NCI-H524 (cell line): Measurements from ENCODE around the gene CA12.
"Not testable (repeated sequence)": the region's sequence is repeated elsewhere in the genome, so short reads cannot be mapped to it uniquely, and the experiment has no call there.

Experiments
- DNase-seq, 2 experiments: peaks; one replicate each; lab custom pipeline; 2025; lab: John Stamatoyannopoulos, UW

The CA12 gene

DNA sequence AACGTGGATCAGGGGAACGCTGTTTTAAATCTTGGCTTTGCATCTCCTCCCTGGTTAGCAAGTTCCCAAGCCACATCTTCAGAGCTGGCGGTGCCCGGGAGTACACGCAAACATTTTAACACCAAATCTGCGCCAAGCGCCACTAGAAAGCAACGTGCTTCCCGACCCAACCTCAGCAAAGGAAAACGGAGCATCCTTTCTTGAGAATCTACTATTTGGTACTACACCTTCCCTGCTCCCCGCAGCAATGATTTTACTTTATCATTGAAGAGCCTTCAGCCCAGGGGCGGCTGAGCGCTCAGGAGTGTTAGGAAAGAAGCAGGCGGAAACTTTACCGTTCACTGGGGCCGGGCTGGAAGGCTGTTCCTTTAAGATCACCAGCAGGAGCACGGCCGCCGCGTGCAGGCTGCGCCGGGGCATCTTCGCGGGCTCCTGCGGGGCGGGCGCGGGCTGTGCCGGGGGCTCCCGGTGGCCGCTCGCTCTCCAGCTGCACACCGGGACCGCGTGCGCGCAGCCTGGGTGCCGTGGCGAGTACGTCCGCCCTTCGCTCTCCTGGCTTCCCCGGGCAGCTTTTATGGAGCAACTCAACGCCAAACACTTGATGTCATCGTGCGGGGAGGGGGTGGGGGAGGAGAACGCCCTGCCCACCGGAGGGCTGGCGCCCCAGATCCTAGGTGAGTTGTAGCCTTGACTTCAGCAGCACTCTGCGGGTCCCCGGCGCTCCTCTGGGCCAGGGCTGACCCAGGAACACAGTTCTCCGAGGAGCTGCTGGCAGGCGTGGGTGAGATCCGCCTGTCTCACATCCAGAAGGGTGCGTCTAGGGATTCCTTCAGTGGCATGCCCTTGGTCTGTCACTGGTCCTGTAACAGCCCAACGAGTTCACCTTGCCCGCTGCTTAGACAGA is at the start of gene CA12:
Gene CA12 (minus strand): TSS at position 546 of the 904 bp plus-strand sequence. CDS start 126 bp downstream, at position 420.
- no peak for DNase-seq

DNA sequence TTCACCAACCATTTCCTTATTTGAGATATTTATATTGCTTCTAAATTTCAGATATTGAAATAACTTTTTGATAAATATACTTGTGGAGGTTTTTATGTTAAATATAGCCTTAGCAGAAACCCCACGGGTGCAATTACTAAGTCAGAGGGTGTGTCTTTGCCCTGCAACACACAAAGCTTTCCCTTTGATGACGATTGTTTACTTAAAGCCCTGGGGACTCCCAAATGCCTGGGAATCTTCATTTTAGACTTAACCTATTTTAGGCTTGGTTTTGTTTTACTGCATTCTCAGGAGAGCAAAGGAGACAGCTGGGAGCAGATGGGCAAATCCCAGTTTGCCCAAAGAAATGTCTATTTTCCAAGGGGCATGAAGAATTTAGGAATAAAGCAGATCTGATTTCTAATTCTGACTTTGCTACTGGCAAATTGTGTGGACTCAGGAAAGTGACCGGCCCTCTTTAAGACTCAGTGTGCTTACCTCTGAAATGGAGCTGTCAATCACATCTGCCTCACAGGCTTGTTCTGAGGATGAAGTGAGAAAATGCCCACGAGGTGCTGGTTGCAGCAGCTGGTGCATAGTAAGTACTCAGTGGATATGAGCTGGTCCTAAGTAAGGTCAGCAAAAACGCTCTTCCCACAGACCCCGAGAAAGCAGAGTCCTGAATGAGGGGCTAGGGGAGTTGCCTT is 49.3 kb upstream of the CA12 start:
- no peak for DNase-seq

DNA sequence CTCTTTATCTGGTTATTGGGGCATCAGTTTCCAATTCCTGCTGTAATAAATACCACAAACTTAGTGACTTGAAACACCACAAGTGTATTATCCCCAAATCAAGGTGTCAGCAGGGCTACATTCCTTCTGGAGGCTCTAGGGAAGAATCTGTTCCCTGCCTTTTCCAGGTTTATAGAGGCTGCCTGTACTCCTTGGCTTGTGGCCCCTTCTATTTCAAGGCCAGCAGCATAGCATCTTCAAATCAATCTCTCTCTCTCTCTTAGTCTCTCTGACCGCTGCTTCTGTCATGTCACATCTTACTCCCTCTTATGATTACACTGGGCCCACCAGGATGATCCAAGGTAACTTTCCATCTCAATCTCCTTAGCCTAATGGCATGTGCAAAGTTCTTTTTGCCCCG is 44.9 kb upstream of the CA12 start:
- no peak for DNase-seq

DNA sequence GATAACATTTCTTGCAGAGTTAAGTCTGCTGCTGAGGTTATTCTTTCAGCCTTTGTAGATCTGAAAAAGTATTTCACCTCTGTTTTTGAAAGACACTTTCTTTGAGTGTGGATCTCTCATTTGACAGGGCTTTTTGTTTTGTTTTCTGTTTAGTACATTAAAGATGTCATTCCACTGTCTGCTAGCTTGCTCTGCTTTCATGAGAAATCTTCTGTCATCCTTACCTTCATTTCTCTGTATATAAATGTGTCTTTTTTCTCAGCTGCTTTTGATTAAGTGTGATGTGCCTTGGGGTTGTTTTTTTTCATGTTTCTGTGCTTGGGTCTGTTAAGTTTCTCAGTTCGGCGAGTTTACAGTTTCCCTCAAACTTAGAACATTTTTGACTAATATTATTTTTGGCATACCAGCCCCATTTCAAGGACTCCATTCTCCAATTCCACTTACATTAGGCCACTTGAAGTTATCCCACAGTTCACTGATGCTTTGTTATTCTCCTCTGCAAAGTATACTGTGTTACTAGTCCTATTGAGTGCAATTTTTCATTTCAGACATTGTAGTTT is 43.9 kb upstream of the CA12 start:
- DNase-seq, result no peak

DNA sequence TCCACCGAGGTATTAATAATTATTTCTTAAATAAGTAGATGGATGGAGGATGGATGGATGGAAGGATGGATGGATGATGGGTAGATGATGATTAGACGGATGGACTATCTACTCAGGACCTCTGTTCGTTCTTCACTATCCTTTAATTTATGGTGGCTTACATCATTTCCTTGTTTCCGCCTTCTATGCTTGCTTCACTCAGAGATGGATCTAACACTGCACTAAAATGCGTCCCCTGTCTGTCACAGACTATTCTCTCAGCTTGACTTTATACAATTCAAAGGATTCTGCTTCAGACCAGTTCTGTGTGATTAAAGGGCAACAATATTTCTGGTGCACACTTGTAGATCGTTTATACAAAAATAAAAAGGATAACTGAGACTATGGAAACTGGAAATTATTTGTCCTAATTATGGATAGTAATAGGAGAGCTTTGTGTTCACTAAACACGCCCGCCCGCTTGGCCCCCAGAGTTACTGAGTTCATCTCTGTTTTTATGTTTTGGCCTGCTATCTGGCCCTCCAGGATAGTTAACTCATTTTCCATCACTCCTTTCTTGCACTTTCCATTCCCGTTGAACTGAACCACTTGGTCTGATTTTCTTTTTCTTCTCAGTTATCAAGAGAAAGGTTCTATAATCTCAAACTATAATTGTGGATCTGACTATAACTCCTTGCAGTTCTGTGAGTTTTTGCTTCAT is 41.4 kb upstream of the CA12 start:
- no peak for DNase-seq

DNA sequence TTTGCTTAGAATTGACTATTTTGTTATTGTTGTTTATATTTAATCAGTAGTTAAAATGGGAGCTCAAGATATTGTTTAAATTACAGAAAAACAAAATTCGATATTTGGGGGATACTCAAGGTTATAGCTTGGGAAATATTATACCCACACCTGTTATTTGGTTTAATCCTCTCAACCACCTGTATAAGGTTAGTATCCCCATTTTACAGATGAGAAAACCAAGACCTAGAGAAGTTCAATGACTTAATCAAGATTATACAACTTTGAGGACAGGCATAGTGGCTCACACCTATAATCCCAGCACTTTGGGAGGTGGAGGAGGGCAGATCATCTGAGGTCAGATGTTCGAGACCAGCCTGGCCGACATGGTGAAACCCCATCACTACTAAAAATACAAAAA is 39.8 kb upstream of the CA12 start:
- no peak for DNase-seq

DNA sequence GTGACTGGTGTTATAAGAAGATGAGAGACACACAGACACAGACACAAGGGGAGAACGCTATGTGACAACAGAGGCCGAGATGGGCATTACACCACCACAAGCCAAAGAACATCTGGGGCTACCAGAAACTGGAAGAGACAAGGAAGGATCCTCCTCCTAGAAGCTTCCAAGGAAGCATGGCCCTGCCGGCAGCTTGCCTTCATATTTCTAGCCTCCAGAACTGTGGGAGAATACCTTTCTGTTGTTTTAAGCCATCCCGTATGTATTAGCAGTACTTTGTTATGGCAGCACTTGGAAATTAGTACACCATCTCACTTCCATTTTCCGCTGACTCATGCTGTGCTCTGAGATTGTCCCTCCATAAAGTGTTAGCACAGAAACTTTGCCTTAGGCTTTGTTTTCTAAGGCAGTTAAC is 38.7 kb upstream of the CA12 start:
- no peak for DNase-seq

DNA sequence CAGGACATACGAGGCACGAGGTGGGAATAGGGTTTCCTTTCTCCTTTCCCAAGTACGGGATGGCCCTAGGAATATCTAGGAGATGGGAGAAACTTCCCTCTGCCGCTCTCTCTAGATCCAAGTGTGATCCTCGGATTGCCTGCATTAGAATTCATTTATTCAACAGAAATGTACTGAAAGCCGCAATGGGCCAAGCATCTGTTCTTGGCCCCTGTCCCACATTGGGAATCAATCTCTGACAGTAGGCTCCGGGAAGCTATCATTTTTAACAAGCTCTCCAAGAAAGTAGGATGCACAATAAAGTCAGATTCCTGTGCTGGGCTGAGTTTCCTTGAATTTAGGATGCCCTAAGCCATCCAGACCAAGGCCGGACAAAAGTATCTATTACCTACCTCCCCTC is 37.2 kb upstream of the CA12 start:
- no peak for DNase-seq

DNA sequence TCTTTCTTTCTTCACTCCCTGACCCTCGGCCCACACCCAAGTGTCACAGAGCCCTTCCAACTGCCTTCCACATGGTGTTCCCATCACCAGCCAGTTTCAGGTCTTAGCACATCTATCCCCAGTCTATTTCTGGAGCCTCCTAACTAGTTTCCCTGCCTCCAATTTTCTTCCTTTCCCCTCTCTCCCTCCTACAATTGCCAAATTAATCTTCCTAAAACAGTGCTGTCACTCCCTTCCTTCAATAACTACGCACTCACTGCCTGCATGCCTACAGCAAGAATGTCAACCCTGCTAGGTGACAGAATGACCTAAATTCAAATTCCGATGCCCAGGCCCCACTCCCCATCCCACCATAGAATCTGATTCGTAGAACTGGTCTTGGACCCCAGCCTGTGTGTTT is 36.1 kb upstream of the CA12 start:
- no peak for DNase-seq

DNA sequence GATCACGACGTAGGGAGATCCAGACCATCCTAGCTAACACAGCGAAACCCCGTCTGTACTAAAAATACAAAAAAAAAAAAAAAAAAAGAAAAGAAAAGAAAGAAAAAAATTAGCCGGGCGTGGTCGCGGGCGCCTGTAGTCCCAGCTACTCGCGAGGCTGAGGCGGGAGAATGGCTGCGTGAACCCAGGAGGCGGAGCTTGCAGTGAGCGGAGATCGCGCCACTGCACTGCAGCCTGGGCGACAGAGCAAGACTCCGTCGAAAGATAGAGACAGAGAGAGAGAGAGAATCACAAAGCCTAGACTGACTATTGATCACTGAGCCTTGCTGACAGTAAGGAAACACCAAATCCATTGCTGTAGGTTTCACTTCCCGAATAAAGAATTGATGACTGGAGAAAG is 35.6 kb upstream of the CA12 start:
- DNase-seq, result not testable (repeated sequence)

DNA sequence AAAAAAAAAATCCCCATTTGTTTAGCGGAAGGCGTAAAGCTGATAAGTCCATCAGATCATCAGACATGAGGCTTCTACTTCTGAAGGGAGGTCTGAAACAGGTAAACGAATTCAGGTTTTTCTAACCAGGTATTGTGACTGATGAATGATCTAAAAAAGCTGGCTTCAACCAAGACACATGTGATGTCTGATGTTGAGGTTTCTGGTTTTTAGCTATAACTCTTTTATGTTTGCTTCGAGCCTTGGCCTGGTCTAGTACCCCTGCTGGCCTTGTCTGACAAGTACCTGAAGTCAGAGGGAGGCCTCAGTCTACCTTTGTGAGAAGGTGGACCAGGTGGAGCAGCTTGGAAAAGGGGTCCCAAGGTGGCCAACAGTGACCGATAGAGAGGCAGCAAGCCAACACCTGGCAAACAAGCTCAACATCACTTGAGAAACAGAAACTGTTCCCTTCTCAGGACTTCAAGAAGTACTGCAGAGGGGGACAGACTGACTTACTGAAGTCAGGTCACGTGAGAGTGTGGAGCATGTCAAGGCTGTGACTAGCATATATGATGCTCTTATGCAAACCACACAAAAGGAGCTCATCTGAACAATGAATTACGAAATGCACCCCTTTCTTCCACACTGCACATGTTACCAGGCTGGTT is 33.0 kb upstream of the CA12 start:
- DNase-seq, result no peak

DNA sequence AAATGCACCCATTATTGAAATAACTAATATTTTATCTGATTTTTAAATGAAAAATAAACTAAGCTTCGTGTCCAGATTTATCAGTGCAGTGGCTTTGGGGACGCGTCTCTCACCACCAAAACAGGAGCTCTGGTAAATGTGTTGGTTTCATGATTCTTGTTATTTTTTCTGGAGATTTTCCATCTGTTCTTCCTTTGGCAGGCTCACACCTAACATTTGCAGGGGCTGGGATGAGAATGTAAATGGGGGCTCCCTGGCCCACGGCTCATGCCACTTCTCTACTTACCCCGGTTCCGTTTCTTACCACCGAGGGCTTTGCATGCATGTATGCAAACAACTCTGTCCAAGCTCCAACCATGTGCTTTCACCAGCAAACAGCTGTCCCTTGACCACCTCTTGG is 30.9 kb upstream of the CA12 start:
- DNase-seq, result no peak

DNA sequence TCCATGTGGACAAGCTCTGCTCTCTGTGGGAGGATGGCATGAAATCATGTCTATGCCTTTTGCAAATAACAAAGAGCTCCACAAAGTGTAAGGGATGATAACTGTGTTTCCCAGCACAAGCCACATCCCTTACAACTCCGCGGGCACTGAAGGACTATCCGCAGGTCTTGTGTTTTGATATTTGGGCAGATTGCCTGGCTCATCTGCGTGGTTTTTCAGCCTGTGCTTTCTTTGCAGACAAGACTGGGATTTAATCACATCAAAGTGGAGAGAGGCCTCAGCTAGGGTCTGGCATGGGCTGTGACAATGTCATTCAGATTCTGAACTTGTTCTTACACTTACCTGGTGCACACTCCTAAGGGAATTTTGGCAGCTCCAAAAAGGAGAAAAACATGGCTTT is 30.2 kb upstream of the CA12 start:
- DNase-seq, result no peak

DNA sequence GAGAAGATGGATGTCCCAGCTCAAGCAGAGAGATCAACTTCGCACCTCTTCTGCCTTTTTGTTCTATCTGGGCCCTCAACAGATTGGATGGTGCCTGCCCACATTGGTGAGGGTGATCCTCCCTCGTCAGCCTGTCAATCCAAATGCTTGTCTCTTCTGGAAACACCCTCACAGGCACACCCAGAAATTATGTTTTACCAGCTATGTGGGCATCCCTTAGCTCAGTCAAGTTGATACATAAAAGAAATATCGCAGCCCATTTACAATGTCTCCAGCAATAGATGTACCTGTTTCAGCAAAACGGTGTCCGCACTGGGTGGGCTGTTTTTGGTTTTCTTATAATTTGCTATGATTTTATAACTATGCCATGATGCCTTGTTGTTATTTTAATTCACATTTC is 27.5 kb upstream of the CA12 start:
- DNase-seq, result no peak

DNA sequence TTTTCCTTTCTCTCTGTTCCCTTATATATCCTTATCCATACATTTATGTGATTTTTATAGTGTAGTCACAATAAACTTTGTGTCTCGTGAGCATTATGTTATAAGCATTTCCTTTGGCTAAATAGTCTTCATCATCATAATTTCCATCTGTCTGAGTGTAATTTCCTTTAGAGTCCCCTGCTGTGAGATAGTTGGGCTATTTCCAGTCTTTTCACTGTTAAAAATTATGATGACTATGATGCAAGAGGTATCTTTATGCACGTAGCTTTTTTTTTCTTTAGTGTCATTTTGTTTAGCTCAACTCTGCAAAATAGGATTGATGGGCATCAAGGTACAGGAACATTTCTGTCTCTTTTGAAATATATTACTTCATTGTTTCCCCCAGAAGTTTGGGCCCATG is 26.9 kb upstream of the CA12 start:
- DNase-seq, result peak in 1 of 2 experiments; percentile 52

DNA sequence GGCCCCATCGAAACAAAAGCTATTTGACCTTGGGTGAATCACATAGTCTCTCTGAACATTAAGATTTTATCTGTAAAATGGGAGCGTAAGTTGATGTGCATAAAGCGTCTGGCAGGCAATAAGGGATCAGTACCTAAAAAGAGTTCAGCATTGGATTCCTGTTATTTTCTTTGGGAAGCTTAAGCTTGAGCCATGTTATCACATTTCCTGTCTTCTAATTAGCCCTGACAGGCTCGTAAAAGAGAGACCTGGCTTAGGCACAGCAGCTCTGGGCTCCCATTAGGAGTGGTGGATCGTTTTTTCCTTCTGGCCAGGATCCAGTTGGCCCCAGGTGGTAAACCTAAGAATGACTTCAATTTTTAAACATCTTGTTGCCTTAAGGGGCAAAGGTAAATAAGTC is 26.0 kb upstream of the CA12 start:
- peak; percentile 92 to 96 for DNase-seq

DNA sequence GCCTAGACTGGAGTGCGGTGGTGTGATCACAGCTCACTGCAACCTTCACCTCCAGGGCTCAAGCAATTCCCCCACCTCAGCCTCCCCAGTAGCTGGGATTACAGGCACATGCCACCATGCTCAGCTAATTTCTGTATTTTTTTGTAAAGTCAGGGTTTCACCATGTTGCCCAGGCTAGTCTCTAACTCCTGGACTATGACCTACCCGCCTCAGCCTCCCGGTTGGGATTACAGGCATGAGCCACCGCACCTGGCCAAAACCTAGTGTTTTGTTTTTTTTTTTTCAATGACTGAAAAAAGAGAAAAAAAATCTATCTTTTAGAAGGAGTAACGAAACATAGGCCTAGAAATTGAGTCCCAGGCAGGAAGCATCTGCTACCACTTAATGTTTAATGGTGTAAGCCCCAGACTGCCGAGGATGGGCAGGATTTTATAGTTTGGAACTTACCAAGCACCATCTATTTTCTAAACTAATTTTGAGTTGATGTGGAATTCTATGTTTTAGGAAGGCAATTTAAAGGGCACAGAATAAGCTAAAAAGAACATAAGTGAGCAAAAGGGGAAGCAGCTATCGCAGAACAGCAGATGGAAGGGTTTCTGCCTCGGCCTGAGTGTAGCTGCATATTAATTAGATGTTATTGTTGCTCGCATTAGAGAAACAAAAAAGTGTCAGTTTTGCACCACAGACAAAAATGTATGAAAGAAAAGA is 24.2 kb upstream of the CA12 start:
- DNase-seq, result peak; percentile 34 to 67

DNA sequence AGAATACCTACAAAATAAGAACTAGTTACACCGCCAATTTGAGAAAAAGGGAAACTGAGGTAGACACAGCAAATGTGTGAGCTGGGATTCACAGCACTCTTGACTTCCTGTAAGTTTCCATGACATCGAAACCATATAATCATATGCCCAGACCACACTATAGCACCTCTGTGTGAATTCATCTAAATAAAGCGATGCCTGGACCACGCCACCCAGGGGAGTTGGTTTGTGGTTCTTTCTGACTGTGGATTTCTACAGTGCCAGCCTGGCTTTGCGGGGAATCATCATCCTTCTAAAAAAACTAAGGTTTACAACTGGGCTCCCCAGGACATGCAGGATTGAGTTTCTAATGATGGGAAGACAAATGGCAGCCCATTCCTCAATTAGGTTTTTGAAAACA is 23.5 kb upstream of the CA12 start:
- peak; percentile 15 to 52 for DNase-seq

DNA sequence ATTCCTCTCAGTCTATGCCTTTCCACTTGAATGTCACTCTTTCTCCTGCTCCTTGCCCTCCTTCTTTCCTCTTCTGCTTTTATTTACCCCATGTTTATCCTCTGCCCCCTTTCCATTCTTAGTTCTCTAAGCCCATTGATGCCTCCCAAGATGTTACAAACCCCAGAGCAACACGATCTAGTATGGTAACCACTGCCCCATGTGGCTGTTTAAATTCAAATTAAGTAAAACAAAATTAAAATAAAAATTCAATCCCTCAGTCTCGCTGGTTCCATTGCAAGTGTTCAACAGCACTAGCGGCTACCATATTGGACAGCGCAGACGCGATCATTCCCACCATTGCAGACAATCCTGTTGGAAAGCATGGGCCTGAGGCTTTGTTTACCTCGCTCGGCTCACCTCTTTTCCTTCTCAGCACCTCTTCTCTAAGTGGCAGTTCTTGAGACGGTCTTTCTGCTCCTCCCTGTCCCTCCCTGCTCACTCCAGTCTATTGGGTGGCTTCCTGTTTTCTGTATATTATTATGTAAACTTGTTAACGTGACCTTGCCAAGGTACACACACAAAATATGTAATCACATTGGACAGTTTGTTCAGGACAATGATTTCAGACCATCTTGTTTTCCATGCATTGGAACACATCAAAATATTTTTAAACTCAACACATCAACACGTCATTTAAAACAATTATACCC is 21.8 kb upstream of the CA12 start:
- DNase-seq, result no peak

DNA sequence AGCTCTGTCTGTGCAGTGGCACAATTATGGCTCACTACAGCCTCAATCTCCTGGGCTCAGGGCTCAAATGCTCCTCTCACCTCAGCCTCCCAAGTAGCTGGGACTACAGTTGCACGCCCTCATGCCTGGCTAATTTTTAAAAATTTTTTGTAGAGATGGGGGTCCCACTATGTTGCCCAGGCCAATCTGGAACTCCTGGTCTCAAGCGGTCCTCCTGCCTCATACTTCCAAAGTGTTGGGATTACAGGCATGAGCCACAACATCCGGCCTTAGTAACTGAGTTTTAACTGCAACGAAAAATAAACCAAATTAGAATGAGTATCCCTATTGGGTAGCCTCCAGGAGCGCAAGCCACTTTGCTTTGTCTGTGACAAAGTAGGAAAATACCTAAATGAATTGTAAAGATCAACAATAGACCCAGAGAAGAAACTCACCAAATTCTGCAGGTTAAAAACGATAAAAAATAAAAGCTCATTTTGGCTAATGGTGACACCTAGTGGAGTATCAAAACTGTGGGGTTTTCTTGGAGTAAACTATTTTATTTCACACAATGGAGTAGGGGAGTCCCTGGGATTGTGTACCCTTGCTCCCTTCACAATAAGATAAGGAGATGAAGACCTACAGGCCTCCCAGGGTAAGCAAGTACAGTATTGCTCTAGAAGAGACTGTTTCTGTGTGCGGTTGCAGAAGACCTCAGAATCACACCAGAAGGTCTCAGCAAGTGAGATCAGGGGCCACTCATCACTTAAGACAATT is 21.0 kb upstream of the CA12 start:
- peak; percentile 17 to 56 for DNase-seq
